GM11168 (cell line): ENCODE data around the gene AEBP1.

Experiments
- in situ Hi-C: fragments of 300-500 bp; cut with MboI; formaldehyde crosslinking; loops from one replicate; pipeline ENCODE4 v1.12.0; 2022; ENCODE audit warnings: low sequenced_read_pairs; ENCODE audit not compliant: unreplicated experiment

Gene AEBP1

GRCh38 chr7:44082541-44083207 lies 21.5 kb upstream of the AEBP1 start:
- in situ Hi-C loops: no loop called here

GRCh38 chr7:44083796-44084195 lies 20.3 kb upstream of the AEBP1 start:
- in situ Hi-C loops: no loop called here

- in situ Hi-C loops: no loop called here
These were observed 19.4 kb upstream of the AEBP1 start for GRCh38 chr7:44084701-44085100.

- in situ Hi-C loops: no loop called here
These were observed 18.6 kb upstream of the AEBP1 start for GRCh38 chr7:44085546-44085945.

- in situ Hi-C loops: no loop called here
These were observed 17.5 kb upstream of the AEBP1 start for GRCh38 chr7:44086627-44087026.

GRCh38 chr7:44087911-44088838 lies 16.0 kb upstream of the AEBP1 start:
- in situ Hi-C loops: no loop called here

- in situ Hi-C loops: no loop called here
These were observed 11.0 kb upstream of the AEBP1 start for GRCh38 chr7:44093102-44093641.

- in situ Hi-C loops: no loop called here
These were observed 9.8 kb upstream of the AEBP1 start for GRCh38 chr7:44094365-44094764.

GRCh38 chr7:44094883-44095592 lies 9.1 kb upstream of the AEBP1 start:
- in situ Hi-C loops: no loop called here

- in situ Hi-C loops: no loop called here
These were observed 8.4 kb upstream of the AEBP1 start for GRCh38 chr7:44095781-44096180.

GRCh38 chr7:44096326-44096881 lies 7.7 kb upstream of the AEBP1 start:
- in situ Hi-C loops: no loop called here

- in situ Hi-C loops: no loop called here
These were observed 6.8 kb upstream of the AEBP1 start for GRCh38 chr7:44097064-44097932.

- in situ Hi-C loops: no loop called here
These were observed 5.8 kb upstream of the AEBP1 start for GRCh38 chr7:44098092-44099068.

- in situ Hi-C loops: no loop called here
These were observed 4.5 kb upstream of the AEBP1 start for GRCh38 chr7:44099669-44100068.

GRCh38 chr7:44100458-44101302 lies 3.5 kb upstream of the AEBP1 start:
- in situ Hi-C loops: no loop called here

GRCh38 chr7:44101303-44101965 lies 2.7 kb upstream of the AEBP1 start:
- in situ Hi-C loops: no loop called here
